ENCODE measurements around the gene ANKFN1. TPM values are rescaled to one million over a fixed set of nuclear protein-coding genes. Genes with fewer than 3 reads are reported as not detected.

The ANKFN1 gene
- total RNA-seq, 1 donor from 2014 or later = not detected

GRCh38 chr17:56465886-56466285 is 312.6 kb downstream of the ANKFN1 start:
- no peaks in the 10 kb centered on the region for H3K27me3 Mint-ChIP-seq (ENCODE audit: insufficient read depth, low read depth)
- H3K4me3 Mint-ChIP-seq = no peak overlapping the region
- no peaks in the 10 kb centered on the region for H3K36me3 Mint-ChIP-seq

GRCh38 chr17:56468840-56469239 is 315.6 kb downstream of the ANKFN1 start:
- Mint-ChIP-seq H3K27ac (no peak overlapping the region), H3K4me1 (no peaks in the 10 kb centered on the region), H3K36me3 (no peaks in the 10 kb centered on the region), H3K4me3 (no peak overlapping the region), H3K27me3 (ENCODE audit: insufficient read depth, low read depth) (no peaks in the 10 kb centered on the region), H3K9me3 (peaks cover 6% of the 10 kb centered on the region)
- Histone ChIP-seq H3K4me2 (no peak overlapping the region), H3K4me1 (no peaks in the 10 kb centered on the region), H2AFZ (replicated peaks) (no peak overlapping the region), H4K20me1 (ENCODE audit: low read depth) (no peaks in the 10 kb centered on the region), H3K9me3 (ENCODE audit: low read depth) (peaks cover 5% of the 10 kb centered on the region), H3K27ac (no peak overlapping the region), H3K4me3 (no peak overlapping the region), H3F3A (ENCODE audit: low read depth) (no peaks in the 10 kb centered on the region), H3K36me3 (no peaks in the 10 kb centered on the region), H3K9ac (no peak overlapping the region), H3K79me2 (ENCODE audit: low read depth) (no peaks in the 10 kb centered on the region), H3K27me3 (no peaks in the 10 kb centered on the region)
- TF ChIP-seq EZH2 (IDR thresholded peaks at IDR 0.05) (no peak), EZH2phosphoT487 (IDR thresholded peaks at IDR 0.05) (no peak), CTCF (IDR thresholded peaks at IDR 0.05) (no peak)
- no peak for DNase-seq (ENCODE audit: low spot score)

More at GRCh38 chr17:56465886-56466285, 312.6 kb downstream of the ANKFN1 start:
- DNase-seq (ENCODE audit: low spot score) = no peak
- no peaks in the 10 kb centered on the region for H3K79me2 ChIP-seq (ENCODE audit: low read depth)
- no peaks in the 10 kb centered on the region for H3K4me1 Mint-ChIP-seq
- H2AFZ ChIP-seq (replicated peaks) = no peak overlapping the region
- no peak overlapping the region for H3K9ac ChIP-seq
- H3K4me2 ChIP-seq = no peak overlapping the region
- no peak overlapping the region for H3K27ac ChIP-seq
- no peaks in the 10 kb centered on the region for H4K20me1 ChIP-seq (ENCODE audit: low read depth)
- no peaks in the 10 kb centered on the region for H3K27me3 ChIP-seq
- no peak for TF ChIP-seq EZH2phosphoT487 (IDR thresholded peaks at IDR 0.05)
- TF ChIP-seq EZH2 (IDR thresholded peaks at IDR 0.05) = no peak
- no peak for TF ChIP-seq CTCF (IDR thresholded peaks at IDR 0.05)
- no peak overlapping the region for H3K27ac Mint-ChIP-seq
- no peaks in the 10 kb centered on the region for H3K9me3 ChIP-seq (ENCODE audit: low read depth)
- H3K36me3 ChIP-seq = no peaks in the 10 kb centered on the region
- no peaks in the 10 kb centered on the region for H3F3A ChIP-seq (ENCODE audit: low read depth)
- H3K4me1 ChIP-seq = no peaks in the 10 kb centered on the region
- peaks cover 1% of the 10 kb centered on the region for H3K9me3 Mint-ChIP-seq
- no peak overlapping the region for H3K4me3 ChIP-seq

GRCh38 chr17:56471696-56472095 is 318.4 kb downstream of the ANKFN1 start:
- Histone ChIP-seq H3F3A (ENCODE audit: low read depth) (no peaks in the 10 kb centered on the region), H3K9ac (no peak overlapping the region), H3K79me2 (ENCODE audit: low read depth) (no peaks in the 10 kb centered on the region), H3K36me3 (no peaks in the 10 kb centered on the region), H3K4me3 (no peak overlapping the region), H3K27ac (no peak overlapping the region), H2AFZ (replicated peaks) (no peak overlapping the region), H4K20me1 (ENCODE audit: low read depth) (no peaks in the 10 kb centered on the region), H3K9me3 (ENCODE audit: low read depth) (peaks cover 5% of the 10 kb centered on the region), H3K4me2 (no peak overlapping the region), H3K4me1 (no peaks in the 10 kb centered on the region), H3K27me3 (no peaks in the 10 kb centered on the region)
- no peaks in the 10 kb centered on the region for H3K27me3 Mint-ChIP-seq (ENCODE audit: insufficient read depth, low read depth)
- no peak for DNase-seq (ENCODE audit: low spot score)
- H3K4me1 Mint-ChIP-seq = no peaks in the 10 kb centered on the region
- TF ChIP-seq CTCF (IDR thresholded peaks at IDR 0.05) = no peak
- no peak for TF ChIP-seq EZH2phosphoT487 (IDR thresholded peaks at IDR 0.05)
- no peak for TF ChIP-seq EZH2 (IDR thresholded peaks at IDR 0.05)
- H3K9me3 Mint-ChIP-seq = peaks cover 6% of the 10 kb centered on the region
- no peak overlapping the region for H3K27ac Mint-ChIP-seq
- no peak overlapping the region for H3K4me3 Mint-ChIP-seq
- H3K36me3 Mint-ChIP-seq = no peaks in the 10 kb centered on the region
